Measurements from ENCODE around the gene KLHL40. TPM values are rescaled to one million over a fixed set of nuclear protein-coding genes. Genes with fewer than 3 reads are reported as not detected.

The KLHL40 gene
- total RNA-seq, 1 donor from 2014 or later, result 0.57 TPM

DNA sequence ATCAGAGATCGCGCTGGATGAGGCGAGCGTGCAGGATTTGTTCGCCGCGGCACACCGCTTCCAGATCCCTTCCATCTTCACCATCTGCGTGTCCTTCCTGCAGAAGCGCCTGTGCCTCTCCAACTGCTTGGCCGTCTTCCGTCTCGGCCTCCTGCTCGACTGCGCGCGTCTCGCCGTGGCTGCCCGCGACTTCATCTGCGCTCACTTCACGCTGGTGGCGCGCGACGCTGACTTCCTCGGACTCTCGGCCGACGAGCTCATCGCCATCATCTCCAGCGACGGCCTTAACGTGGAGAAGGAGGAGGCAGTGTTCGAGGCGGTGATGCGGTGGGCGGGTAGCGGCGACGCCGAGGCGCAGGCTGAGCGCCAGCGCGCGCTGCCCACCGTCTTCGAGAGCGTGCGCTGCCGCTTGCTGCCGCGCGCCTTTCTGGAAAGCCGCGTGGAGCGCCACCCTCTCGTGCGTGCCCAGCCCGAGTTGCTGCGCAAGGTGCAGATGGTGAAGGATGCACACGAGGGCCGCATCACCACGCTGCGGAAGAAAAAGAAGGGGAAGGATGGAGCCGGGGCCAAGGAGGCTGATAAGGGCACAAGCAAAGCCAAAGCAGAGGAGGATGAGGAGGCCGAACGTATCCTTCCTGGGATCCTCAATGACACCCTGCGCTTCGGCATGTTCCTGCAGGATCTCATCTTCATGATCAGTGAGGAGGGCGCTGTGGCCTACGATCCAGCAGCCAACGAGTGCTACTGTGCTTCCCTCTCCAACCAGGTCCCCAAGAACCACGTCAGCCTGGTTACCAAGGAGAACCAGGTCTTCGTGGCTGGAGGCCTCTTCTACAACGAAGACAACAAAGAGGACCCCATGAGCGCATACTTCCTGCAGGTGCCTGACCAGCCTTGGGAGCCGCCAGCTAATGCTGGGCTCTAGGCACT lies 819 bp downstream of the KLHL40 start:
- DNase-seq (ENCODE audit: low spot score), result peak; percentile 71
- intact Hi-C loops (cut with DNase I), result loop anchor here (2.0 kb wide), 1 partner anchor 15 kb away; no protein-coding TSS in a partner anchor

DNA sequence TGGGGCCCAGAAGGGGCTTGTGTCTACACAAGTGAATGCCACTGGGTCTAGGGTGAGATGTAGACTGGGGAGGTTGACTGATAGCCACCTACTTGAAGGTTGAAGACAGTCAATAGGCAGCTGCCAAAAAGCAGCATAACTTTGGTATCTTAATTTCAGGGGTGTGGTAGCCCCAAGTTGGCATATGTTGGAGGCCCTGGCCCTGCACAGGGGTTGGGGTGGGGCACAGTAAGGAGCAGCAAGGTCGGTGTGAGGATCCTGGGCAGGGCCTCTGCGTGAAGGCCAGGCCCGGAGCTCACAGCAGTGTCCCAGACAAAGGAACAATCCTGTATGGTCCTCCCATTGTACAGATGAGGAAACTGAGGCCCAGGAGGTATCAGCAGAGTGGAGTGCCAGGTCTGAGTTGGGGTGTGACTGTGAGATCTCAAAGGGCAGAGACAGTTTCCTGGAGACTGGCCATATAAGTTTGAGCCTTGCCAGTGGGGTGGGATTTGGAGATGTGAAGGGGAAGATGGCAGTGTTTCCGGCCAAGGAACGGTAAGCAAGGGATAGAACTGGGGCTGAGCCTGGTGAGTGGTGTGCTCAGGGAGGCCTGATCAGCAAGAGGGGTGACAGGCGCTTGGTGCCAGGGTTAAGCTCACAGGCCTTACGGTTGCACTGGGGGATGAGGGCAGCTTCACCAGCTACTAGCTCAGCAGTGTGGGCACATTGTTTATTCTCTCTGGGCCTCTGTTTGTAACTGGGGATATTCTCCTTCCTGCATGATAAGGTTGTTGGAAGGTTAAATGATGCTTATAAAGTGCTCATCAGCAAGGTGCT lies 1.7 kb downstream of the KLHL40 start:
- intact Hi-C loops (cut with DNase I), result no loop called here
- DNase-seq (ENCODE audit: low spot score), result peak; percentile 39

DNA sequence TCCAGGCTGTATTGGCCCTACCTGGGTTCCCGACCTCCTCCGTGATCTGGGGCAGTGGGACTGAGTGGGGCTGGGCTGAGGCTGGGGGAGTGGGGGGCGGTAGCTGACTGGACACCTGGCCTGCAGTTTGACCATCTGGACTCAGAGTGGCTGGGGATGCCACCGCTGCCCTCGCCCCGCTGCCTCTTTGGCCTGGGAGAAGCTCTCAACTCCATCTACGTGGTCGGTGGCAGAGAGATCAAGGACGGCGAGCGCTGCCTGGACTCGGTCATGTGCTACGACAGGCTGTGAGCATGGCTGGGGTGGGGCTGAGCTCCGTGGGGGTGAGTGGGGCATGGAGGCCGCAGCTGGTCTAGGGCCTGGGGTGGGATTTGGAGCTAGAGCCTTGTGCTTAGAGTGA lies 2.7 kb downstream of the KLHL40 start:
- intact Hi-C loops (cut with DNase I), result no loop called here
- DNase-seq (ENCODE audit: low spot score), result peak; percentile 73

DNA sequence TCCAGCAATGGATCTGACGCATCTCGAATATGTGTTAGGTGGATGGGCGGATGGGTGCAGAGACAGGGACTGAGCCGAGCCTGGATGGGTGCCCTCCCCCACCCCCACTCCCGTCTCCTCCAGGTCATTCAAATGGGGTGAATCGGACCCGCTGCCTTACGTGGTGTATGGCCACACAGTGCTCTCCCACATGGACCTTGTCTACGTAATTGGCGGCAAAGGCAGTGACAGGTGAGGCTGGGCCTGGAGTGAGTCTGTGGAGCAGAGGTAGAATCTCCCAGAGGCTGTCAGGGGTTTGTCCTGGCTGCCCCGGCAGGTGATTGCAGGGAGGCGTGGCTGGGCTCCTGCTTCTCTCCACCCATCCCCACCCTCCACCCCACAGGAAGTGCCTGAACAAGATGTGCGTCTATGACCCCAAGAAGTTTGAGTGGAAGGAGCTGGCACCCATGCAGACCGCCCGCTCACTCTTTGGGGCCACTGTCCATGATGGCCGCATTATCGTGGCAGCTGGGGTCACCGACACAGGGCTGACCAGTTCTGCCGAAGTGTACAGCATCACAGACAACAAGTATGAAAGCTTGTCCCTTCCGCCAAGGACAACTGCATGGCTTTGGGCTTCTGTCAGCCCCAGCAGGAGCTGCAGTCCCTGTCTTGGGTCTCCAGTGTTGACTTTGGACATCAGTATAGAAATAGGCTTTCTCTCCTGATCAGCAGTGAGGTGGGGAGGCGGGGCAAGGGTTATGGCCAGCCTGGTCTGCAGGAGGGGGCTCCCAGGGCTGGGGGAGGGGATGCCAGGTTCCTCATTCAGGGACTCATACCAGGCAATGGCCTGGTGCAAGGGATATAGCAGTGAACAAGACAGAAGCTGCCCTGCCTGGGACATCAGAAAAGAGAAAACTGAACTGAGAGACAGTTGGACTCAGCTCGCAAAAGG lies 3.4 kb downstream of the KLHL40 start:
- intact Hi-C loops (cut with DNase I), result no loop called here
- DNase-seq (ENCODE audit: low spot score), result peak; percentile 70

DNA sequence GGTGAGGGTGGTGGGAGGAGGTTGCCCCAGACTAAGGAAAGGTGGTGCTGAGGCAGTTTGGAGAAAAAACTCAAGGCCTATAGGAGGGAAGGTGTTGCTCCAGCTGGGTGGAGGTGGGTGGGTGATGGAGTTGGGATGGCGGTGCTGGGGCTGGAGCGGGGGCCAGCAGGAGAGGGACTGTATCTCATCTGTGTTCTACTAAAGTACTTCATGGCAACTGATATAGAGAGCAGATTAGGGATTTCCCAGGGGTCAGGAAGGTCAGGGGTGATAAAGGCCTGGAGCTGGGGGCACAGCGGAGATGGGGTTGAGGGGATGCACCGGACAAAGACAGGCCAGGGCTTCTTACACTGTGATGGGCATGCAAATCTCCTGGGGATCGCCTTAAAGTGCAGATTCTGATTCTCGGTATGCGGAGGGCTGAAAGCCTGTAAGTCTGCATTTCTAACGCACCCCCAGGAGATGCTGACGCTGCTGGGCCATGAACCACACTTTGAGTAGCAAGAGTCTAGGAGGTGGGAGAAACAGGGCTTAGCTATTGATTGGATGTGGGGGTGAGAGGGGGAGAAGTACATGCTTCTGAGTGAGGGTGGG lies 4.2 kb downstream of the KLHL40 start:
- intact Hi-C loops (cut with DNase I), result no loop called here
- DNase-seq (ENCODE audit: low spot score), result peak; percentile 24

DNA sequence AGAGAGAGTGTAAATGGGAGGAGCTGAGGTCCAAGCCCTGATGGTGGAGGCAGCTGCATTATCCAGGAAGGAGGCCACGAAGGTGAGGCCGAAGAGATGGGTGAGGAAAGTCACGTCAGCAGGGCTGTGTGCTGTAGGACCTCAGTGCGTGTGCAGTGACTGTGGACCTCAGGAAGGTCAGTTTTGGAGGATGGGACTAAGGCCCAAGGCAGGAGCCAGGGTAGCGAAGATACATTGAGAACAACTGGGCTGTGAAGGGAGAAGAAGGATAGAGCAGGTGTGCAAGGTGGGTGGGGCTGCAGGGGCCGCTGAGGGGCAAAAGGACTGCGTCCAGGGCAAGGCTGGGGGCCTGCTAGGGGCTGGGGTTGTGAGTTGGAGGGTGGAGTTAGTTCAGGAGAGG lies 4.9 kb downstream of the KLHL40 start:
- intact Hi-C loops (cut with DNase I), result no loop called here
- peak; percentile 31 for DNase-seq (ENCODE audit: low spot score)

DNA sequence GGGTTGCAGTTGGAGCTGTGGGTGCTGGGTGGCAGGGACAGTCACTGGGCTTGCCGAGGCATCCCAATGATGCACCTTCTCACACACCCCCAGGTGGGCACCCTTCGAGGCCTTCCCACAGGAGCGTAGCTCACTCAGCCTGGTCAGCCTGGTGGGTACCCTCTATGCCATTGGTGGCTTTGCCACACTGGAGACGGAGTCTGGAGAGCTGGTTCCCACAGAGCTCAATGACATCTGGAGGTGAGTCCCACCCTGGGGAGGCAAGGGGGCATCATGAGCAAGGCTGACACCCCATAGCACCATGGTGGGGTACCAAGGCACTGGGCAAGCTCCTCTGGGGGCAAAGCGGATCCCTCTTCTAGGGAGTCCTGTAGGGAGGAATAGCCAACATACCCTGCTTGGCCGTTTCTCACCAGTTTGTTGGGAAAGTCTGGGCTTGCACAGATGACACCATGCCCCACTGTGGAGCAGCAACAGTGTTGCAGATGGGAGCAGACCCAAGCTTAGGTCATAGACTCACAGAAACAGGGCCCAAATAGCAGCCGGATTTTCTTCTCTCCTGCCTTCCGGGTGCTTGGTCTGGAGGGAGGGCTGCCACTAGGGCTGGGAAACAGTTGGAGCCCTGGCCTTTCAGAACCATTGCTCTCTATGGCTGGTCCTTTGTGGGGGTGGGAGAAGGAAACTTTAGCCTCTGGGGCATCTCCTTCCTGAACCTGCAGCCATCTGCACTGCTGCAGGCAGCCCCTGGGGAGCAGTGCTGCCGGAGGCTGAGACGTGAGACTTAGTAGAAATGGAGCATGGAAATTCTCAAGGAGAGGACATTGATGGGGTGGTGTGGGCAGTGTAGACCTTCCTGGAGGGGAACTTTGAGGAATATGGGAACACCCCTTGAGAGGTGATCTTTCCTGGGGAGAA lies 5.7 kb downstream of the KLHL40 start:
- intact Hi-C loops (cut with DNase I), result no loop called here
- peak; percentile 63 for DNase-seq (ENCODE audit: low spot score)

DNA sequence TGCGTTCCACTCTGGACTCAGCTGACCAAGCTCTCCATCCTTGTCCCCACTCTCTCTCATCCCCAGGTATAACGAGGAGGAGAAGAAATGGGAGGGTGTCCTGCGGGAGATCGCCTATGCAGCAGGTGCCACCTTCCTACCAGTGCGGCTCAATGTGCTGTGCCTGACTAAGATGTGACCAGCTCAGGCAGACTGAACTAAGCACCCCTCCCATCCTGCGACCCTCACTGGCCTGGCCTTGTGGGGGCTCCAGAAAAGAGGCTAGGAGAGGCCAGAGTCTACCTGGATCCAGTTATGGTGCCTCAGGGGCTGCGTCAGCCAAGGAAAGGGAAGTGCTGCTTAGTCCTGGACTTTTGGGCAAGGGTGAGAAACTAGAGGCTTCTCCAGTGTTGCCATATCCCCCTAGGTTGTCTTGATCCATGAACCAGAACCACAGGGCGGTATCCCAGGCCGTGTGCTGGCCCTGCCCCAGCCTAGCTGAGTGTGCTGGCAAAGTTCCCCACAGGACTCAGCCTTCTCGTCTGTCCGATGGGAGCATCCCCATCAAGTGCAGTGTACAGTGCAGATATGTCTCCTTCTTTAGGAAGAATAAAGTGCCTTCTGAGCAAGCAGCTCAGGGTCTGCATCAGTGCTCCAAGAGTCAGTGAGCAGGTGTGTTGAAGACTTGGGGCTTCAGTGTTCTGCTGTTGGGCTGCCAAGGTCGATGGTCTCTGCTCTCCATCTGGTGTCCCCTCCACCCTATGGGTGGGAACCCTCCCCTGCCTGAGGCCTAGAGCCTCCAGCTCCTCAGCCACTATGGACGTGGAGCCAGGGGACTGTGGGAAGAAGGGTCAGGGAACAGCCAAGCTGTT lies 6.7 kb downstream of the KLHL40 start:
- intact Hi-C loops (cut with DNase I), result no loop called here
- DNase-seq (ENCODE audit: low spot score), result peak; percentile 59

DNA sequence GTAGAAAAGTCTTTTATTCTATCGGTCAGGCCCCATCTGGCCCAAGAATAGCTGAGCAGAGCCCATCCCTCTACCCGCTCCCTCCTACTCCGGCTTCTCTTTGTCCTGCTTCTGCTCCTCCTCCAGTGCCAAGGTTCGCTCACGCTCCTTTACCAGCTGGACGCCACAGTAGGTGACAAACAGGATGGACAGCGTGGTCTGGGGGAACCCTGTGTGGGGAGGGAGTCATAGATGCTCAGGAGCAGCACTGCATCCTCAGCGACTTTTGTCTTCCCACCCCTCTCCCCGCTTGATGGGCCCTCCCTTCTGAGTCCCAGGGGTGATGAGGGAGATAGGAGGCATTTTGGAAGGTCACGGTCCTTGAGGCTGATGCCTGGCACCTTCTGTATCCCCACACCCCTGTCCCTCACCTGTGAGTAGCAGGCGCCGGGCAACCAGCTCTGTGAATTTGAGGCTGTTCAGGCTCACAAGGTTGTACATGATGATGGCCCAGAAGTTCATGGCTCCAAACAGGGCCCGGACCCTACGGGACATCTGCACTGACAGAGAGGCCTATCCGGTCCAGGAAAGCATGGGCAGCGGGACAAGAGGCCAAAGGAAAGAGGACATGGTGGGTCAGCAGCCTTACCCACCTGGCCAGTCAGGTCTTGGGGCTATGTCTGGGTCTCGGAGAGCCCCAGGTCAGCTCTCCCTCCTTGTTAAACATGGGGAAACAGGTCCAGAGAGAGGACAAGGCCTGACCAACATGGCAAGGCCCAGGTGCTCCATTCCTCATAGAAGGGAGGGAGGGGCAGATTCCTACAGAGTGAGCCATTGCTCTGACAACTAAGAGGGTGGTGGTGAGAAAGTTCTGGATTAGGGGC lies 7.6 kb downstream of the KLHL40 start:
- no peak for DNase-seq (ENCODE audit: low spot score)
- intact Hi-C loops (cut with DNase I), result no loop called here

DNA sequence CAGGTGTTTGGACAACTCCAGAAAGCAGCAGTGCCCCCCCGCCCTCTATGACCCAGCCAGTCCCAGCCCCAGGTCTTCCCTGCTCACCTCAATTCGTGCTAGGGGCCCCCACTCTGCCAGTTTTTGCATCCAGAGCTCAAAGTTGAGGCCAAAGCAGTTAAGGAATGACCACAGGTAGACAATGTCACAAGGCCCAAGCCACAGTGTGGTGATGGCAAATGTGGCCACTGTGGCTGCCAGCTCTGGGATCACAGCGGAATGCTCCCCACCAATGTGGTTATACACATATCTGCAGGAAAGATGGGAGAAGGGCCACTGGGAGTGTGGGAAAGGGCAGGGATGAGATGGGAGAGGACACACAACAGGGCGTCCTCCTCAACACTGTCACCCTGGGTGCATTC lies 8.2 kb downstream of the KLHL40 start:
- DNase-seq (ENCODE audit: low spot score), result peak; percentile 54

DNA sequence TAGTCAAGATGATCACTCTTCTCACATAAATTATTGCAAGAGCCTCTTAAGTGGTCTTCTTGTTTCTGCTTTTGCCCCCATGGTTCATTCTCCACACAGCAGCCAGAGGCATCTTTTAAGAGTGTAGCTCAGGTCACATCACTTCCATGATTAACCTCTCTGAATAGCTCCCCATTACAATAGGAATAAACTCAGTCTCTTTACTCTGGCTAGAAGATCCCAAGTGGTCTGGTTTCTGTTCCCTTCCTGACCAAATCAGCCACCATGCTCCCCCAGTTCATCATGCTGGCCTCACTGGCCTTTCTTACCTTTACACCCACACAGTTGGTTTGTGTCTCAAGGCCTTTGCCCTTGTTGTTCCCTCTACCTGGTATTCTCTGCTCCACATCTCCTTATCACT lies 9.0 kb downstream of the KLHL40 start:
- intact Hi-C loops (cut with DNase I), result no loop called here
- peak; percentile 55 for DNase-seq (ENCODE audit: low spot score)

More for the DNA sequence above, 8.2 kb downstream of the KLHL40 start:
- intact Hi-C loops (cut with DNase I), result no loop called here

DNA sequence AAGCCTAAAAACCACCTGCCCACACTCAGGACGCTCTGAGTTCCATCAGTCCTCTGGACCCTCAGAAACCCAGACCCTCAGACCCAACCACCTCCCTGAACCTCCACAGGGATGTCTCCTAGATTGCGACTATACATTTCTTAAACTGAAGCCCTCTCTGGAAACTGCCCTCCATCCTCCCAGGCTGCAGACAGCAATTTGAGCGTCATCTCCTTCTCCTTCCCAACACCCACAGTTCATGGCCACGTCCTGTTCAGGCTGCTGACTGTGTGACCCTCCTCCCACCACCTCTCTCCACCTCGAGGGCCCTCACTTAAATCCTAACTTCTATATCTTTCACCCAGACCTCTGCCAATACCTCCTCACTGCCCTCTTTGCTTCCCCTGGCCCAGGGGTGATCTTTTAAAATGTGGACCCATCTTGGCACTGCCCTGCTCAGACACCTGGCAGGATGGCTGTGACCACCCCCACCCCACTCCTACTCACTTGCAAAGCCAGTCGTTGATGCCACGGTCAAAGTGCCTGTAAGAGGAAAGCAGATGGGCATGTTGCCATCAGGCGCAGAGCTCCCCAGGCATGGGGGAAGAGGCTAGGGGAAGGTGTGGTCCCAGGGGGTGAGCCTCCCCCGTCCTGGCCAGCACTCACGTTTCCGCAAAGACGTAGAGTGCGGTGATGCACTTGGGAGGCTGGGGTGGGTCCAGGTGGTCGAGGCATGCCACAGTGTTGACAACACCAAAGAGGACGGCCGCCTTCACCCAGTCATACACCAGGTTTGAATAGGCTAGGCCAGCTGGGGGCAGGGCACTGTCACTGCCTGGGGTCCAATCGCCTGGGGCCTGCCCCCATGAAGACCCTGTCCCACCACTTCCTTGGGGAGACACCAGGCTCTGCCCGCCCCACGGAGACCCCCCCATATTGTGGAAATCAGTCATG lies 11.3 kb downstream of the KLHL40 start:
- peak; percentile 56 for DNase-seq (ENCODE audit: low spot score)

DNA sequence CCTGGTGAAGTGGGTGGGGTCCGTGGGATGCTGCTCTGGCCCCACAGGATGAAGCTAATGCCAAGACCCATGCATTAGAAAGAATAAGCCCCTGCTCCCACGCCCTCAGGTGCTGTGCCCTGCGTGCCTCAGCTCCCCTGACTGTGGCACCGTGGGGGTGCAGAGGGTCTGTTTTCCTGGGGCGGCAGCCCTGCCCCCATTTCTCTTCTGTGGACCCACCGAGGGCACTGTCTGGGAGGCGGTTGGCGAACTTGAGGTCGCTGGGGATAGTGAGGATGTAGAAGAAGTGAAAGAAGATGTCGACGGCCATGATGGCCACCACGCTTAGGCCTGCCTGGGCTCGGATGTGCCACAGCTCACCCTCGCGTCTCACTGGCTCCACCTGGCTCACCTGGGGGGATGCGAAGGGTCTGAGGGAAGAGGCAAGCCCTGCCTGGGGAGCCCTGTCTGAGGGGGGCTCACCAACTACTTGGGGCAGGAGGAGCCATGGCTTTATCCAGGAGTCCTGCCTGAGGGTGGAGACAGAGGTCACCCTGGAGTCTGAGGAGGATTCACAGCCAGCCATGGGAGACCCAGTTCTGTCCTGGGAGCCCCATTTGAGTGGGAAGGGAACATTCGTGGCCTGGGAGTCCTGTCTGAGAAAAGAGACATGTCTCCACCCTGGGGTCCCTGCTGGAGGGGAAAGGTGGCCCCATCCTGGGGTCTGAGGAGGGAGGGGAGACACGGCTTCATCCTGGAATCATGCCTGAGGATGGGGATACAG lies 12.1 kb downstream of the KLHL40 start:
- intact Hi-C loops (cut with DNase I), result no loop called here
- peak; percentile 35 for DNase-seq (ENCODE audit: low spot score)

More for the DNA sequence above, 11.3 kb downstream of the KLHL40 start:
- intact Hi-C loops (cut with DNase I), result no loop called here

DNA sequence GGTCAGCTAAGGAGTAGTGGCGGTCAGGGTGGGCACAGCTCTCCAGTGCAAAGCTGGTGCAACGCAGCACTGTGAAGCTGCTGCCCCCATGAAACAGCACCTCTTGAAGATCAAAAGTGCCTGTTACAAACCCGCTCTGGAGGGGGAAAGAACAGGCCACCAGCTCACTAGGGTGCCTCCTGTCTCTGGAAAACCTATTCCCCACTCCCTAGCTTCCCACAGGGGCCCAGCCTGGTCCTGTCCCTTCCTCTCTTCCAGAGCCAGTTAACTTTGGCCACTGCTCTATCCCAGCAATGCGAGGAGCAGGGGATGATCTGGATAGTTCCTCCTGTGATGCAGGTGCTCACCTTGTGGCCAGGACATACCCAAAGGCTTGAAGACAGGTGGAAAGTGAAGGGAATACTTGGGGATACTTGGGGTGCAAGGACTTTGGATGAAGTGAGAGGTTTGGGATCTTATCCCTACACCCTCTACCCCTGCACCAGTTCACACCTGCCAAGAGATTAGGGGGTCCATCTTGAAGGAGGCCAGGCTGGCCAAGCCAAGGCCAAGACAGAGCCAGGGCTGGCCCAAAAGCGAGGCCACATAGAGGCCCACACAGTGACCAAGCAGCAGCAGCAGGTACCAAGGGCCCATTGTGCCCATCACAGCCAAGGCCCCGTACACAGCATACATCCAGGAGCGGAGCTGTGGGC lies 13.0 kb downstream of the KLHL40 start:
- intact Hi-C loops (cut with DNase I), result no loop called here
- DNase-seq (ENCODE audit: low spot score), result peak; percentile 19

All from cardiac septum (tissue), 1 donor.